HCT116 (cell line): ENCODE results near the gene FOXO6. TPM values are rescaled to one million over a fixed set of nuclear protein-coding genes. Genes with fewer than 3 reads are reported as not detected.

Experiments used
- ATAC-seq: fragments of 200-7000 bp; cut with Tn5 transposase; 2 replicates; pipeline ENCODE4 v1.9.1; 2020; ENCODE audit warnings: mild to moderate bottlenecking, moderate library complexity
- BruUV-seq: library from RNA; stranded (reverse); fragments of 400-500 nt; replicated peaks from 2 replicates; lab custom pipeline; 2021; lab: Mats Ljungman, UMichigan
- CTCF ChIA-PET: fragments of 300-600 bp; sonication (Branson Sonifier 250); formaldehyde crosslinking; loops from one replicate; lab custom pipeline; 2021; ENCODE audit warnings: antibody characterized with exemption; lab: Charles Lee
- POLR2A ChIA-PET: fragments of 300-600, 350-600 bp; sonication (Branson Sonifier 250); formaldehyde crosslinking; loops from one replicate; lab custom pipeline; 2021; ENCODE audit warnings: antibody characterized with exemption; lab: Charles Lee
- RAD21 ChIA-PET, 2 experiments: fragments of 300-600 bp; sonication (Branson Sonifier 250); formaldehyde crosslinking; loops; one replicate each; lab custom pipeline; 2023; ENCODE audit warnings: low total read pairs in 2 of 2; ENCODE audit not compliant: uncharacterized antibody in 2 of 2, unreplicated experiment in 2 of 2, low non-redundant PET in 1 of 2; lab: Charles Lee
- DNase-seq: peaks from one replicate; pipeline ENCODE4 v3.0.0-alpha.2; 2010; ENCODE audit warnings: low read depth, low spot score
- H2AFZ ChIP-seq: fragments of 200-600 bp; shearing (Covaris generic), sonication (generic); 2 replicates; pipeline ENCODE4 v1.6.1; 2017; ENCODE audit warnings: low read depth, mixed run types, mixed read lengths, antibody characterized with exemption, low read length; ENCODE audit not compliant: poor library complexity, severe bottlenecking
- H3K27ac ChIP-seq: 2 replicates; pipeline ENCODE4 v1.5.1; 2012; ENCODE audit warnings: low read depth, low read length
- H3K27me3 ChIP-seq: fragments of 200-600 bp; sonication (generic); 2 replicates; pipeline ENCODE4 v1.6.1; 2016; ENCODE audit warnings: mixed run types, low read length, mixed read lengths; ENCODE audit not compliant: insufficient read depth
- H3K36me3 ChIP-seq, 2 experiments: fragments of 200-500 bp in 1 of 2; fragments of 200-600 bp in 1 of 2; sonication (Bioruptor generic) in 1 of 2; sonication (generic) in 1 of 2; 2 replicates each; pipeline versions ENCODE4 v1.5.1 to v1.6.1; 2014 to 2016; ENCODE audit warnings: low read length in 2 of 2, inconsistent platforms in 1 of 2, mixed read lengths in 1 of 2, mixed run types in 1 of 2; ENCODE audit not compliant: insufficient read depth in 2 of 2, control insufficient read depth in 1 of 2
- H3K4me1 ChIP-seq, 2 experiments: fragments of 200-600 bp in 1 of 2; sonication (generic) in 1 of 2; 2 replicates each; pipeline versions ENCODE4 v1.5.1 to v1.6.1; 2012 to 2017; ENCODE audit warnings: low read length in 2 of 2, inconsistent platforms in 1 of 2, mild to moderate bottlenecking in 1 of 2, mixed read lengths in 1 of 2, mixed run types in 1 of 2, moderate library complexity in 1 of 2; ENCODE audit not compliant: insufficient read depth in 2 of 2, control insufficient read depth in 1 of 2
- H3K4me2 ChIP-seq: fragments of 200-600 bp; sonication (generic); 2 replicates; pipeline ENCODE4 v1.6.1; 2017; ENCODE audit warnings: mixed run types, low read length, mixed read lengths
- H3K4me3 ChIP-seq, 2 experiments: fragments of 200-600 bp in 1 of 2; sonication (generic) in 1 of 2; replicated peaks in 1 of 2; 2 replicates each; pipeline ENCODE4 v1.5.1; 2011 to 2016; ENCODE audit warnings: low read length in 2 of 2, control low read depth in 1 of 2, low read depth in 1 of 2, mild to moderate bottlenecking in 1 of 2, mixed read lengths in 1 of 2, mixed run types in 1 of 2
- H3K79me2 ChIP-seq: fragments of 200-600 bp; sonication (generic); 2 replicates; pipeline ENCODE4 v1.6.1; 2017; ENCODE audit warnings: mild to moderate bottlenecking, mixed run types, low read length, moderate library complexity, mixed read lengths; ENCODE audit not compliant: insufficient read depth
- H3K9ac ChIP-seq: fragments of 200-600 bp; sonication (generic); 2 replicates; pipeline ENCODE4 v1.6.1; 2016; ENCODE audit warnings: low read length, mixed read lengths
- H3K9me2 ChIP-seq: fragments of 200-600 bp; sonication (generic), shearing (Covaris generic); 2 replicates; pipeline ENCODE4 v1.6.1; 2017; ENCODE audit warnings: mixed run types, mild to moderate bottlenecking, moderate library complexity; ENCODE audit not compliant: insufficient read depth
- H3K9me3 ChIP-seq, 2 experiments: fragments of 200-500 bp in 1 of 2; fragments of 200-600 bp in 1 of 2; sonication (Bioruptor generic) in 1 of 2; sonication (generic) in 1 of 2; 2 replicates each; pipeline ENCODE4 v1.6.1; 2014 to 2017; ENCODE audit warnings: low read length in 2 of 2, mixed read lengths in 2 of 2, inconsistent platforms in 1 of 2, low read depth in 1 of 2, mild to moderate bottlenecking in 1 of 2, mixed run types in 1 of 2, moderate library complexity in 1 of 2; ENCODE audit not compliant: control insufficient read depth in 1 of 2, insufficient read depth in 1 of 2
- H4K20me1 ChIP-seq: fragments of 200-600 bp; sonication (generic), shearing (Covaris generic); 2 replicates; pipeline ENCODE4 v1.6.1; 2017; ENCODE audit warnings: mixed run types, mild to moderate bottlenecking, moderate library complexity; ENCODE audit not compliant: insufficient read depth
- CBX3 ChIP-seq: IDR thresholded peaks from 2 replicates; pipeline ENCODE4 v1.6.1; 2012; ENCODE audit warnings: low read depth
- CEBPB ChIP-seq: IDR thresholded peaks from 2 replicates; pipeline ENCODE4 v1.6.1; 2012; ENCODE audit warnings: low read depth
- POLR2A ChIP-seq: IDR thresholded peaks from 2 replicates; pipeline ENCODE4 v1.7.0; 2011; ENCODE audit warnings: borderline replicate concordance; ENCODE audit not compliant: insufficient read depth, insufficient read length; ENCODE audit errors: extremely low read depth
- POLR2AphosphoS5 ChIP-seq: IDR thresholded peaks from 2 replicates; pipeline ENCODE4 v1.6.1; 2011; ENCODE audit warnings: mild to moderate bottlenecking, low read depth, low read length, moderate library complexity
- RAD21 ChIP-seq: IDR thresholded peaks from 2 replicates; pipeline ENCODE4 v1.6.1; 2012; ENCODE audit warnings: low read depth, mild to moderate bottlenecking
- SIN3A ChIP-seq: IDR thresholded peaks from 2 replicates; pipeline ENCODE4 v1.6.1; 2012; ENCODE audit warnings: low read depth
- SRF ChIP-seq: IDR thresholded peaks from 2 replicates; pipeline ENCODE4 v1.6.1; 2012; ENCODE audit warnings: low read depth
- TCF7L2 ChIP-seq: IDR thresholded peaks from 2 replicates; pipeline ENCODE4 v1.7.0; 2011; ENCODE audit warnings: borderline replicate concordance, inconsistent platforms; ENCODE audit not compliant: insufficient read depth, insufficient read length; ENCODE audit errors: extremely low read depth
- YY1 ChIP-seq: IDR thresholded peaks from 2 replicates; pipeline ENCODE4 v1.6.1; 2011; ENCODE audit warnings: low read length, low read depth, moderate library complexity, mild to moderate bottlenecking; ENCODE audit not compliant: insufficient replicate concordance; ENCODE audit errors: extremely low read depth
- intact Hi-C: fragments of 100-400 bp; cut with micrococcal nuclease; formaldehyde crosslinking; loops from 2 replicates; pipeline ENCODE4 v1.10.0; 2022
- total RNA-seq: library from RNA; stranded (reverse); gene quantifications from one replicate; pipeline ENCODE4 v1.2.1, GENCODE V29; 2021; ENCODE audit not compliant: unreplicated experiment
- TF ChIP-seq, protein P1 (sequence below), 3 experiments: fragments of 200-600 bp in 1 of 3; sonication (generic) in 1 of 3; IDR thresholded peaks in 2 of 3; conservative IDR thresholded peaks in 1 of 3; 2 replicates each; pipeline ENCODE4 v1.5.1; 2012 to 2017; ENCODE audit warnings: low read depth in 2 of 3, low read length in 2 of 3, antibody characterized with exemption in 1 of 3, borderline replicate concordance in 1 of 3, control low read depth in 1 of 3, mild to moderate bottlenecking in 1 of 3, mixed read lengths in 1 of 3, mixed run types in 1 of 3, moderate library complexity in 1 of 3; ENCODE audit not compliant: insufficient read depth in 1 of 3
- TF ChIP-seq, protein P2 (sequence below): IDR thresholded peaks from 2 replicates; pipeline ENCODE4 v1.6.1; 2011; ENCODE audit warnings: mild to moderate bottlenecking, low read length, moderate library complexity; ENCODE audit not compliant: insufficient replicate concordance; ENCODE audit errors: extremely low read depth
- TF ChIP-seq, protein P3 (sequence below): IDR thresholded peaks from 2 replicates; pipeline ENCODE4 v1.6.1; 2012
- TF ChIP-seq, protein P4 (sequence below): IDR thresholded peaks from 2 replicates; pipeline ENCODE4 v1.6.1; 2012

FOXO6 gene
- total RNA-seq, 1 experiment from 2014 or later: 7.0 TPM

DNA sequence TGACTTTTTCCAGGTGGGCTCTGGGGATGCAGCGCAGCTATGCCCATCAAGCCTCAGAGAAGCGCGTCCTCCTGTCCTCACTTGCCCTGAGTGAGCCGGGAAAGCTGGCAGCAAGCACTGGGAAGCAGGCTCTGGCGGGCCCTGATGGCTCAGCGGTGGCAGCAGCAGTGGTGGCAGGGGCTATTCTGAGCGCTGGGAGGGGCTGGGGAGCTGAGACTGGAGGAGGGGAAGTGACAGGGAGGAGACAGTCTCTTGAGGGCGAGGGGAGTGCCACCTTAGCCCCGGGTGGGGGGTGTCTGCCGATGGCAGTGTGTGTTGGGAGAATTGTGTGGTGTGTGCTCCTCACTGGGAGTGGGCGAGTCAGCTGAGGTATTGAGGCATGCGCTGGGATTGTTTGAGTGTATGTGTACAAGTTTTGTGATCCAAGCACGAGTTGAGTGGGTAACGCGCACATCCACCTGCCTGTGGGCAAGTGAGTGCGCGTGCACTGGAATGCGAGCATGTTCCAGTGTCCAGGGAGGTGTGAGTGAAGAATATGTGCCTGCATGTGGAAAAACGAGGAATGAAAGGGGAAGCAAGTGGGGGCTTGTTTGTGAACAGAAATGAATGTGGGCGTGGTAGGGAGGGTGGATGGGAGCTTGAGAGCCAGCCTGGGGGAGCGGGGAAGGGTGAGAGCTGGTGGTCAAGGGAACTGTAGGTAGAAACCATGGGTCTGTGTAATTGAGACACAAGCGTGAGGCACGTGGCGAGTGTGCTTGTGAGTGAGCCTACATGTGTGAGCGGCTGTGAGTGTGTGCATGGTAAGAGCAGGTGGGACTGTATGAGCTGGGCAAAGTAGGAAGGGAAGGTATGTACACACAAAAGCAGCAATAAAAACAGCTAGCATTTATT is 2.9 kb upstream of the FOXO6 start:
- no peak overlapping the region for H3K27ac ChIP-seq
- H3K9ac ChIP-seq: no peak overlapping the region
- no peaks in the 10 kb centered on the region for H3K27me3 ChIP-seq
- H3K9me3 ChIP-seq: no peaks in the 10 kb centered on the region
- peaks cover 24 to 47% of the 10 kb centered on the region in 2 experiments for H3K4me1 ChIP-seq
- no peaks in the 10 kb centered on the region for H4K20me1 ChIP-seq
- POLR2A ChIA-PET: no interaction called here
- intact Hi-C loops: no loop called here
- DNase-seq (no peak), ATAC-seq (no peak)
- H3K4me3 ChIP-seq: no peak overlapping the region
- RAD21 ChIA-PET: no interaction called here
- H3K4me2 ChIP-seq: no peak overlapping the region
- no peak for TF ChIP-seq CBX3
- TF ChIP-seq POLR2A: no peak
- TF ChIP-seq SIN3A: no peak
- TF ChIP-seq, protein P1, sequence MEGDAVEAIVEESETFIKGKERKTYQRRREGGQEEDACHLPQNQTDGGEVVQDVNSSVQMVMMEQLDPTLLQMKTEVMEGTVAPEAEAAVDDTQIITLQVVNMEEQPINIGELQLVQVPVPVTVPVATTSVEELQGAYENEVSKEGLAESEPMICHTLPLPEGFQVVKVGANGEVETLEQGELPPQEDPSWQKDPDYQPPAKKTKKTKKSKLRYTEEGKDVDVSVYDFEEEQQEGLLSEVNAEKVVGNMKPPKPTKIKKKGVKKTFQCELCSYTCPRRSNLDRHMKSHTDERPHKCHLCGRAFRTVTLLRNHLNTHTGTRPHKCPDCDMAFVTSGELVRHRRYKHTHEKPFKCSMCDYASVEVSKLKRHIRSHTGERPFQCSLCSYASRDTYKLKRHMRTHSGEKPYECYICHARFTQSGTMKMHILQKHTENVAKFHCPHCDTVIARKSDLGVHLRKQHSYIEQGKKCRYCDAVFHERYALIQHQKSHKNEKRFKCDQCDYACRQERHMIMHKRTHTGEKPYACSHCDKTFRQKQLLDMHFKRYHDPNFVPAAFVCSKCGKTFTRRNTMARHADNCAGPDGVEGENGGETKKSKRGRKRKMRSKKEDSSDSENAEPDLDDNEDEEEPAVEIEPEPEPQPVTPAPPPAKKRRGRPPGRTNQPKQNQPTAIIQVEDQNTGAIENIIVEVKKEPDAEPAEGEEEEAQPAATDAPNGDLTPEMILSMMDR (IDR thresholded peaks at IDR 0.05 in 2 of 3, conservative IDR thresholded peaks at IDR 0.05 in 1 of 3; ENCODE audit: borderline replicate concordance in 1 of 3, insufficient read depth in 1 of 3, low read depth in 2 of 3, low read length in 2 of 3): no peak
- TF ChIP-seq TCF7L2: no peak
- TF ChIP-seq, protein P2, sequence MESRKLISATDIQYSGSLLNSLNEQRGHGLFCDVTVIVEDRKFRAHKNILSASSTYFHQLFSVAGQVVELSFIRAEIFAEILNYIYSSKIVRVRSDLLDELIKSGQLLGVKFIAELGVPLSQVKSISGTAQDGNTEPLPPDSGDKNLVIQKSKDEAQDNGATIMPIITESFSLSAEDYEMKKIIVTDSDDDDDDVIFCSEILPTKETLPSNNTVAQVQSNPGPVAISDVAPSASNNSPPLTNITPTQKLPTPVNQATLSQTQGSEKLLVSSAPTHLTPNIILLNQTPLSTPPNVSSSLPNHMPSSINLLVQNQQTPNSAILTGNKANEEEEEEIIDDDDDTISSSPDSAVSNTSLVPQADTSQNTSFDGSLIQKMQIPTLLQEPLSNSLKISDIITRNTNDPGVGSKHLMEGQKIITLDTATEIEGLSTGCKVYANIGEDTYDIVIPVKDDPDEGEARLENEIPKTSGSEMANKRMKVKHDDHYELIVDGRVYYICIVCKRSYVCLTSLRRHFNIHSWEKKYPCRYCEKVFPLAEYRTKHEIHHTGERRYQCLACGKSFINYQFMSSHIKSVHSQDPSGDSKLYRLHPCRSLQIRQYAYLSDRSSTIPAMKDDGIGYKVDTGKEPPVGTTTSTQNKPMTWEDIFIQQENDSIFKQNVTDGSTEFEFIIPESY: no peak
- no peak for TF ChIP-seq YY1
- TF ChIP-seq, protein P3, sequence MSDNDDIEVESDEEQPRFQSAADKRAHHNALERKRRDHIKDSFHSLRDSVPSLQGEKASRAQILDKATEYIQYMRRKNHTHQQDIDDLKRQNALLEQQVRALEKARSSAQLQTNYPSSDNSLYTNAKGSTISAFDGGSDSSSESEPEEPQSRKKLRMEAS: no peak
- TF ChIP-seq RAD21: no peak
- no peak for TF ChIP-seq SRF
- no peak for TF ChIP-seq CEBPB
- TF ChIP-seq, protein P4, sequence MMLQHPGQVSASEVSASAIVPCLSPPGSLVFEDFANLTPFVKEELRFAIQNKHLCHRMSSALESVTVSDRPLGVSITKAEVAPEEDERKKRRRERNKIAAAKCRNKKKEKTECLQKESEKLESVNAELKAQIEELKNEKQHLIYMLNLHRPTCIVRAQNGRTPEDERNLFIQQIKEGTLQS: no peak
- TF ChIP-seq POLR2AphosphoS5: no peak
- H3K36me3 ChIP-seq: no peaks in the 10 kb centered on the region
- BruUV-seq: no TSS peak
- no peak overlapping the region for H2AFZ ChIP-seq
- no peaks in the 10 kb centered on the region for H3K79me2 ChIP-seq
- H3K9me2 ChIP-seq: no peaks in the 10 kb centered on the region
- CTCF ChIA-PET: no interaction called here
